NCI-H2029 treated with DMSO at 0.1 percent for 48 hours (cell line): ENCODE data around the gene NINJ2.
A peak's percentile ranks its signal among the peaks of the same experiment; 100 is the strongest.
"Not testable (repeated sequence)": the region's sequence is repeated elsewhere in the genome, so short reads cannot be mapped to it uniquely, and the experiment has no call there.

Experiments
- DNase-seq: peaks from one replicate; lab custom pipeline; 2025; lab: John Stamatoyannopoulos, UW

NINJ2 gene

DNA sequence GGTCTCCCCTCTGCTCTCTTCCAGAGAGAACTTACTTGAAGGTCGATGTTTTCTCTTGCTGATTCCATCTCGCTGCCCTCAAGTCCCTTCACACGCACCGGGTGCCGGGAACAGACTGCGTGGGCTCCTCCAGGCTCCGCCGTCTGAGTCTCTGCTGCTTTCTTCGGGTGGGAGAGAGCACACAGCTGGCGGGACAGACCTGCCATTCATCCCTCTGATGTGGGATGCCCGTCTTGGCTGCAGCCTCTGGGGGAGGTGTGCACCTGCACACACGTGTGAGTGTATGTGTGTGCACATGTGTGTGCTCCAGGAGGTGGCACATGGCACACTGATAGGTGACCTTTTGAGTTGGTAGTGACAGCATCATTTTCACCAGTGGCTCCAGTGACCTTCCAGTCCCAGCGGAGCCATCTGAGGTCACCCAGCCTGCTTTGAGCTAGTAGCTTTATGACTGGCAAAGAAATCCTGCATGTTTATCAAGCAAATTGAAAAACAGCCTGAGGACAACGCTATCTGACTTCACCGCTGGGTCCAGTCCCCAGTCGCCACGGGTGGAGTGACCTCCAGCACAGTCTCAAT, at the start of gene NINJ2:
NINJ2 (minus strand) TSS at position 153 of the 579 bp plus-strand sequence; CDS start at position 68, 85 bp downstream.
- no peak for DNase-seq

DNA sequence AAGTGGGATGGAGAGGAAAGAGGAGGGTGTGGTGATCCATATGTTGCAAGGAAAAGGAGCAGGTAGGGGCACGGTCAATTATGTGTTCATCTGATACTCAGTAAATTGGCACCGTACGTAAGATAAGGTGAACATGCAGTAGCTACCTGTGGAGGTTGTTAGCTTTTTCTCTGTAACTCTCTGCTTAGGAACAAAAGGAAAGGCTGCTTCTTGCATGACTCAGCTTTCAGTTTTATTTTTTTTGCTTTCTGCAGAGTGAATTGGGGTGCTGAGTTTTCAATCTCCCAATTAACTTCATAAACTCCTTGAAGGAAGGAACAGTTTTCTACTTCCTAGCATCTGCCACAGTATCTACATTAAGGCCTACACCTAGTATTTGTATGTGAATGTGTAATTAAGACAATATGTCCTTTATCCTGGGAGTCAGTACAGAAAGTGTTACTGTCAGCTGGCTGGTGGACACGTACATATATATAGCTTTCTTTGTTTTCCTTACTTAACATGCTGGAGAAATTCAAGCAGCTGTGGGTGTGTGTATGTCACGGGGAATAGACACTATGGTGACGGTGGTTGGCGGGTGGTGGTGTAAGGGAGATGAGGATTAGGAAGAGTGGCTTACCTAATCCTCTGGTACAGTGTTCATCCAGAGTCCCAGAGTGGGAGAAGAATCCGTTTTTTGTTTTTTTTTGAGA, 49.1 kb upstream of the NINJ2 start:
- no peak for DNase-seq

DNA sequence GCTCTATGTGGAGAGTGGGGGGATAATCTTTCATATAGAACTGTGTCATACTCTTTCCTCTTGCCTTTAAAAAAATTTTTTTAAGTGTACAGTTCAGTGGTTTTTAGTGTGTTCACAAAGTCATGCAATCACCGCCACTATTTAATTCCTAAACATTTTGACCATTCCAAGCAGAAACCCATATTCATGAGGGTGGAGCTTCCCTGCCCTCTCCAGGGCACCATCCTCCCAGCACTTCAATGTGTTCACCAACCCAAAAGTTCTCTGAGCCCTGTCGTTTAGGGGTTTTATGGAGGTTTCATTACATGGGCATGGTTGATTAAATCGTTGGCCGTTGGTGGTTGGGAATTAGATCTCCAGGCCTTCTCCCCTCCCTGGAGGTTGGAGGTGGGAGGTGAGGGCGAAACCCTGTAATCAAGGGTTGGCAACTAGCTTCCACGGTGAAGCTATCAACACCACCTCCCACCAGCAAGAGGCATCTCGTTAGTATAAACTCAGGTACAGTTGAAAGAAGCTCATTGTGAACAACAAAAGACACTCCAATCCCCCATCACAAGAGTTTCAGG, 46.3 kb upstream of the NINJ2 start:
- DNase-seq = no peak

GRCh38 chr12:708084-708483, 44.8 kb upstream of the NINJ2 start:
- DNase-seq = not testable (repeated sequence)

DNA sequence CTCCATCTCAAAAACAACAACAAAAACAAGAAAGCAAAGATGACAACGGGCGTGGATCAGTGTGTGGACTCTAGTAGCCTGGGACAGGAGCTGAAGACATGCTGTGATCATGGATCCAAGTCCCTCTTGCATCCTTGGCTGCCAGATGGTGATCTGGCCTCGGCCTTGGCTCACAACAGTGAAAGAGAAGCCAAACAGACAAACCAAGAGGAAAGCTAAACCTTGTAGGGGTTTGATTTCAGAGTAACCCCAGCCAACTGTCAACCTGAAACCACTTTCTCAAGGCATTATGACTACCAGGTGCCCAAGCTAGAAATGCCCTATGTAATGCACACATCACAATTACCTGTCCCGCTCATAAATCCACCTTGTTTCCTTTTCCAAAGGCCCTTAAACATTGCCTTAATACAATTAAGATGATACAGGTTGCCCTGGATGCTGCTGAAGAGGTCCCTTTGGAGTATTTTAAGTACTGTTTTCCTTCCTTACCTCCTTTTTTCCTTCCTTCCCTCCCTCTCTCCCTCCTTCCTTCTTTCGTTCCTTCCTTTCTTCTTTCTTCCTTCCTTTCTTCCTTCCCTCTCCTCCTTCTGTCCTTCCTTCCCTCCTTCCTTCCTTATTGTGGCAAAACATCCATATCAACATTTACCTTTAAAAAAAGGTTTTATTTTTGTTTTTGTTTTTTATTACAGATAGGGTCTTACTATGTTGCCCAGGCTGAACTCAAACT, 41.4 kb upstream of the NINJ2 start:
- no peak for DNase-seq

GRCh38 chr12:701896-702539, 38.8 kb upstream of the NINJ2 start:
- no peak for DNase-seq

DNA sequence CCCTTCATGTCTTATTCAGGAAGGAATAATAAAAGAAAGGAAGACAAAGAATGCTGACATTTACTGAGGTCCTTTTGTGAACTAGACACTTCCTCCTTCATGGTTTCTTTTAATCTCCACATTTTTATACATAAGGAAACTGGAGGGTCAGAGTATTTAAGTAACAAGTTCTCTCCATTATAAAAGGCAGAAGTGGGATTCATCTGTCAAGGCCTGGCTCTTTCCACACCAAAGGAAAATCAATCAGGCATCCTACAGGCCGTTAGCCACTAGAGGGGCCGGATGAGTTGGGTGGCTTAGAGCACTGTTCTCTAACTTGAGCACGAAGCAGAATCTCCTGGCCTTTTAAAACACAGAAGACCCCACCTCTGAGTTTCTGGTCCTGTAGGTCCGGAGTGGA, 36.8 kb upstream of the NINJ2 start:
- DNase-seq = no peak

DNA sequence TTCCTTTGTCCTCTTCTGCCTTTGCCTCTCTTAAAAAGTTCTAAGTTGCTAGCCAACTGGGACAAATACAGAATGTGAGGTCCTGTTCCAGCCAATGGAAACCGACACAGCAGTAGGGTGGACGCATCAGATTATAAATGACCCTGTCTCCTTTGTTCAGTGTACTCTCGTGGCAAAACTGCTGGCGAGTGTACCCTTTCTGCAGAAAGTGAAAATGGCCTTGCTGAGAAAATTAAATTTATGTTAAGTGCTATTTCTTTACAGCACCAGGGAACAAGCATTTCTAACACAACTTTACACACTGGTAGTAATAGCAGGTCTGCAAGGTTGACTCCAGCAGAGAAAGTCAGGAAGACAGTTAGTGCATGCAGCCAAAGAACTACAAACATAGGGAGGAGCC, 35.0 kb upstream of the NINJ2 start:
- DNase-seq = not testable (repeated sequence)

GRCh38 chr12:697481-697880, 34.2 kb upstream of the NINJ2 start:
- no peak for DNase-seq

GRCh38 chr12:694734-695503, 31.7 kb upstream of the NINJ2 start:
- no peak for DNase-seq

DNA sequence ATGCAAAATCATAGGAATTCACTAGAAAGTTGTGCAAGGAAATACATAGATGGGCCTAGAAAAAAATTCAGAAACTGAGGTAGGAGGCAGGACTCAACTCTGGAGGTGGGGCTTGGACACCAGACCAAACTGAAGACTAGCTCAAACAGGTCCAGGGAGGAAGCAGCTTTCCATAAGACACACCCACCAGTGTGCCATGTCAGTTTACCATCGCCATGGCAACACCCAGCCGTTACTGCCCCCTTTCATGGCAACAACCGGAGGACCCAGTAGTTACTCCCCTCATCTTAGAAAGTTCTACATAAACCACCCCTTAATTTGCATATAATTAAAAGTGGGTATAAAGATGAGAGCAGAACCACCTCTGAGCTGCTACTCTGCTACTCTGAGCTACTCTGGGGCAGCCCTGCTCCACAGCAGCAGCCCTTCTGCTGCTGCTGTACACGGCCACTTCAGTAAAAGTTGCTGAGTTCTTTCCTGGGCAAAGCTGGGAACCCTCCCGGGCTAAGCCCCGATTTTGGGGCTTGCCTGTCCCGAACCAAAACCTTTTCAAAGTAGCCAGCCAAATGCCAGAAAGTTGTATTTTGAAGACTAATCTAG, 30.8 kb upstream of the NINJ2 start:
- DNase-seq = no peak

DNA sequence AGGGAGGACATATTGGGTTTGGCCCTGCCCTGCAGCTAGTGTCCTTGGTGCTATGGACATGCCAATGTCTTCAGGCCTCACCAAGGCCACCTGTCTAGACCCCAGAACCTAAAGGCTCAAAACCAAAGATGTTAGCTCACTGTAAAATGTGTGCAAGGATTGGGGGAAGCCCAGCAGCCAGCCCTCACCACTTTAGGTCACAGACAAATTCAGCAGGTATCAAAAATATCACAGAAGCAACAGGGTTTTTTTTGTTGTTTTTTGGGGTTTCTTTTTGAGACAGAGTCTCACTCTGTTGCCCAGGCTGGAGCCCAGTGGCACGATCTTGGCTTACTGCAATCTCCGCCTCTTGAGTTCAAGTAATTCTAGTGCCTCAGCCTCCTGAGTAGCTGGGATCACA, 29.0 kb upstream of the NINJ2 start:
- no peak for DNase-seq

DNA sequence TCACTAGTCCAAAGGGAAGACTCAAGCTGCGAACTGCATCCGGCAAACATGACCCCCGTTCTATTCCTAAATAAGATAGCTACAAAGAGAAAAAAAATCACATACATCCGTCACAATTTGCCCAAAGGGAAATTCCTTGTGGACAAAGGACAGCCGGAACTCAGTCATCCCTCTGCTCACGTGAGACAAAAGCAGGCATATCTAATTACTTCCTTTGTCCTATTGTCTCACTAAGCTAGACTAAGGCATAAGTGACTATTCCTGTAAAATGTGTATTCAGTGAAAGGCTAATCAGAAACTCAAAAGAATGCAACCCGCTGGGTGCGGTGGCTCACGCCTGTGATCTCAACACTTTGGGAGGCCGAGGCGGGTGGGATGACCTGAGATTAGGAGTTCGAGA, 27.2 kb upstream of the NINJ2 start:
- peak; percentile 6 for DNase-seq

DNA sequence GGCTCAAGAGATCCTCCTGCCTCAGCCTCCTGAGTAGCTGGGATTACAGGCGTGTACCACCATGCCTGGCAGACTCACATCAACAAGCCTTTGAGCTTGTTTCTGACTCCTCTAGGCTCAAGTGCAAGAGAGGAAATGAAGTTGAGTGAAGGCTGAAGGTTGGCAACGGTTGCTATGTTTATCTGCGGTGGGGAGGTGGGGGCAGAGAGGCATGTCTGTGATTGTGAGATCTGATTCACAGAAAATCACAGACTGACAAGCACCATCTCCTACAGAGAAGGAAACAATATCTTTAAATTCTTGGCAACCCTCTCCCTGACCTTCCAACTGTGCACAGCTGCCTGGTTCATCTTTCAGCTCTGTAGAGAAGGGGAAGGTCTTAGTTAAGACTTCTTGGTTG, 22.1 kb upstream of the NINJ2 start:
- DNase-seq = no peak

- DNase-seq = no peak
Measured at GRCh38 chr12:684416-684815, 21.2 kb upstream of the NINJ2 start.

- no peak for DNase-seq
Measured at GRCh38 chr12:681568-682256, 18.5 kb upstream of the NINJ2 start.

- no peak for DNase-seq
Measured at GRCh38 chr12:678747-679712, 15.8 kb upstream of the NINJ2 start.

DNA sequence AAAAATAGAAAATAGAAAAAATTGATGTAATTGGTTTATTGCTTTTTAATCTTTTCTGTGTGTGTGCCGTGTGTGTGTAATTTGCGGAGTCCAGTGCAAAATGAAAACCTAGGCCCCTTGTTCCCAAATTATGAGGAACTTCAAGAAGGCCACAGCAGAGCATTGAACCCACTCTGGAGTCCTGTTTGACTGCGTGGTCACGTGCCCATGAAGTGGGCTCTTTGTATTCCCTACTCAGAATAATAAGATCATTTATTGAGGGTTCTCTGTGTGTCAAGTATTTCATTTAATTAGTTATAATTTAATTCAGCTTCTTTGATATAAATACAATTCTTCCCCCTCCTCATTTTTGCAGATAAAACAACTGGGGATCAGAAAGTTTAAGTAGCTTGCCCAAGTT, 12.3 kb upstream of the NINJ2 start:
- DNase-seq = no peak

GRCh38 chr12:674272-674781, 11.1 kb upstream of the NINJ2 start:
- DNase-seq = no peak
